Activated CD8-positive, alpha-beta memory T cell treated with anti-CD3 and anti-CD28 coated beads for 24 hours (primary cell): ENCODE measurements around the gene SYN1.

Experiments
- DNase-seq: peaks from one replicate; pipeline ENCODE4 v3.0.0-alpha.2; 2020

Gene SYN1

GRCh38 chrX:47571215-47571614 is 48.4 kb downstream of the SYN1 start:
- DNase-seq, result no peak

DNA sequence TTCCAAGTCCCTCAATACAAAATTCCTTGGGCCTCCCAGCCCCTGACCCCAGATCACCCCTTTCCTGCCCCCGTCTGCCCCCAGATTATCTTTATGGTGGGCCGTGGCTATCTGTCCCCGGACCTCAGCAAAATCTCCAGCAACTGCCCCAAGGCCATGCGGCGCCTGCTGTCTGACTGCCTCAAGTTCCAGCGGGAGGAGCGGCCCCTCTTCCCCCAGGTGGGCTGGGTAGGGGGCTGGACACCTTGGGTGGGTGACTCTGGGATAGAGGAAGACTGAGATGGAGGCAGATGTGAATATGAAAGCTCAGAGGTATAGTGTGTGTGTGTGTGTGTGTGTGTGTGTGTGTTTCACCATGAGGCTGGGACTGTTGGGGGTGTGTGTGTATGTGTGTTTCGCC is 48.9 kb downstream of the SYN1 start:
- no peak for DNase-seq

GRCh38 chrX:47568656-47569295 is 50.9 kb downstream of the SYN1 start:
- DNase-seq, result no peak

- no peak for DNase-seq
Observed at GRCh38 chrX:47566841-47567240, 52.8 kb downstream of the SYN1 start.

- no peak for DNase-seq
Observed at GRCh38 chrX:47564438-47565085, 55.1 kb downstream of the SYN1 start.

- no peak for DNase-seq
Observed at GRCh38 chrX:47563801-47564315, 55.8 kb downstream of the SYN1 start.

DNA sequence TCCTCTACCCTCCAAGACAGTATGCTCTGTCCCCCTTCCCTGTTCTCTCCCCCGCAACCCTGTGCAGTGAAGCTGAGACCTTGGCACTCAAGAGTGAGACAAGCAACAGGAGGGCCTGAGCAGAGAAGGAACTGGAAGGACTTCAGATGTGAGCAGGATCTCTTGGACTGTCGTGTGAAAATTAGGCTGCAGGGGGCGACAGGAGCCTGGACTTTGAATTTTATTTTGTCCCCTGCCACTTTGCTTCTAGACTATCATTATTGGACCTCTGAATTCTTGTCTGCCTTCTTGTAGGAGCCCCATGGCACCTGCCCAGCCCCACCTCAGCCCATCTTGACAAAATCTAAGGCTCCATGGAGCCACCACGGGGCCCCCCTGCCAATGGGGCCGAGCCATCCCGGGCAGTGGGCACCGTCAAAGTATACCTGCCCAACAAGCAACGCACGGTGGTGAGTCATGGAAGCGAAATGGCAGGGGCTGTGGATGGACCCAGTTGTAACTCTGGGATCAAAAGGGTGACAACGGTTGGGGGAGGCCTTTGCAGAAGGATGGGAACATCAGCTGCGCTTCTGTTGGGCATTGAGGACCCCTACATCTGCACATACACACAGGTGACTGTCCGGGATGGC is 56.9 kb downstream of the SYN1 start:
- no peak for DNase-seq

DNA sequence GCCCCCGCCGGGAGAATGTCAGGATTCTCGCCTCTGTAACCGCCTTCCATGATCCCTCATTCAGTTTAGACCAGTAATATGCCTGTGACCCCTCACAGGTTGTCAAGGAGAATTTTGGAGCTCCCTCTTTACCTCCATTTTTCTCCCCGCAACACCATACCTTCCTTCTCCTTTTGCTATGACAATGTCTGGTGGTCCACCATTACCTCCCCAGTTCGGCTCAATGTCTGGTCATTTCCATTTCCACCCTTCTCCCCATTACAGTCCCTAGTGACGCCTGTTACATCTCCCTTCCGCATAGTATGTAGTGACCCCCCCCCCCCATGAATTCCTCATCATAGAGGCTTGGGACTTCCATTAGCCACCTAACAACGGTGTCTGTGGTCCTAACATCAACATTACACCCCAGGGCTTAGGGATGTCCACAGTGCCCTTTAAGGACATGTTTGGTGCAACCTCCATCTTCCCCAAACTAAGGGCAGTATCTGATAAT is 58.0 kb downstream of the SYN1 start:
- DNase-seq, result no peak

DNA sequence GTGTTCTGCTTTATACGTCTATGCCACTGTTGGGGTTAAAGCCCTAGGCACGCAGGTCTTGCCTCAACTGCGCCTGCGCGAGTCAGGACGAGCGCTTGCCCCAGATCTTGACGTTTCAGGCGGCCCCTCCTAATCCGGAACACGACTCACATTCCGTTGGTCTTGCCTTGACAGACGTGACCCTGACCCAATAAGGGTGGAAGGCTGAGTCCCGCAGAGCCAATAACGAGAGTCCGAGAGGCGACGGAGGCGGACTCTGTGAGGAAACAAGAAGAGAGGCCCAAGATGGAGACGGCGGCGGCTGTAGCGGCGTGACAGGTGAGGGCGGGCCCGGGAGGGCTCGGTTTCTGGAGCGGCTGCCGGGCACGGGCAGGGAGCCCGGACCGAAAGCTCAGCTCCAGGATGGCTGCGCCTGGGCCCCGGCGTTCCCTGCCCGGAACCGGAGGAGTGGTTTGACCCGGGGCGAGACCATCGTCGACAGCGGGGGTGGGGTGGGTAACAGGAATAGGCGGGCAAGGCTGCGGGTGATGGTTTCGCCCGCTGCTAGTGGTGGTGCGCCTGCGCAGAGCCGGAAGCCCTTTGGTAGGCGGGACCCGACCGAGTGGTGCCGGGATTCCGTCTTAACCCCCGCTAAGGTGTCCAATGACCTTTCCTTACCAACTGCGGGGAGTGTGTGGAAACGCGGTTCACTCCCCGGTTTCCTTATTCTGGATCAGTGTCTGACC is 58.6 kb downstream of the SYN1 start, which contains the start of gene ARAF:
TSS of gene ARAF (plus strand) at position 272 of the 725 bp plus-strand sequence. CDS start 1,763 bp downstream, outside the sequence.
- peak; percentile 96 for DNase-seq

DNA sequence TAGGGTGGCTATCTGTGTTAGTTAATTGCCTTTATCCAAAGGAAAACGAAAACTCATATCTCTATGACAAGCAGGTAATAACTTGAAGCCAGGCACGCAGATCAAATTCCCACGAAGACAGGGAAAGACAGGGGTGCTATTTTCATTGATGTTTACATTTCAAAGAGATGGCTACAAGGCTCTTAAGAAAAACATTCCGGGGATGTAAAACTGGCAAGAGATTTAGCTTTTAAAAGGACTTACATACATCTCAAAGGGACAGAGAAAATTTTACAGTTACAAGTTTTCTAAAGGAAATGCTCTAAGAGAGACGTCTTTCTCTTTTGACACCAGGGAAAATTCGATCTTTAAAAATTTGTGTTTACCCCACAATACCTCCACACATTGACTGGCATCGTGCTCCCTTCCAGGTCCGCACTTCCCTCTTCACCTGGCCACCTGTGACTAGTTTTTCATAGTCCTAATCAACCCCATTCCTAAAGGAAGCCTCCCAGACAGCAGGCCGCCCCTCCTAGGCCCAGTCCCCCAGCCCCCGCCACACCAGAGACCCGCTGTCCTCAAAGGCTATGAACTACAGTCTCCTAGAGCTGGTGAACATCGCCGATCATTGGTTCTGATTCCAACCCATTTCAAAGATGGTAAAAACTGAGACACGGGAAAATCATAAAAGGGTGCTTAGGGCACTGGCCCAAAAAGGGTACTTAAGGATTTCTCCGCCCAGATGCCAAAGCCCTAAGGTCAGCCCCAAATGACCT is 59.3 kb downstream of the SYN1 start:
- DNase-seq, result no peak

- DNase-seq, result no peak
Observed at GRCh38 chrX:47558436-47558835, 61.2 kb downstream of the SYN1 start.

- peak; percentile 85 for DNase-seq
Observed at GRCh38 chrX:47556045-47556623, 63.5 kb downstream of the SYN1 start.

DNA sequence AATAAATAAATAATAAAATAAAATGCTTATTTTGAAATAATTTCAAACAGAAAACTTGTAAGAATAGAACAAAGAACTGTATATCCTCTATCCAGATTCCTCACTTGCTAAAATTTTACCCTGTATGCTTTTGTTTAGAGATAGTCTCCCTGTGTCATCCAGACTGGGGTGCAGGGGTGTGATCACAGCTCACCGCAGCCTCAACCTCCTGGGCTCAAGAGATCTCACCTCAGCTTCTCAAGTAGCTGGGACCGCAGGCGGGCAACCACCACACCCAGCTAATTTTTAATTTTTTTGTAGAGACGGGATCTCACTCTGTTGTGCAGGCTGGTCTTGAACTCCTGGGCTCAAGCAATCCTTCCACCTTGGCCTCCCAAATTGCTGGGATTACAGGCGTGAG is 76.2 kb downstream of the SYN1 start:
- no peak for DNase-seq

DNA sequence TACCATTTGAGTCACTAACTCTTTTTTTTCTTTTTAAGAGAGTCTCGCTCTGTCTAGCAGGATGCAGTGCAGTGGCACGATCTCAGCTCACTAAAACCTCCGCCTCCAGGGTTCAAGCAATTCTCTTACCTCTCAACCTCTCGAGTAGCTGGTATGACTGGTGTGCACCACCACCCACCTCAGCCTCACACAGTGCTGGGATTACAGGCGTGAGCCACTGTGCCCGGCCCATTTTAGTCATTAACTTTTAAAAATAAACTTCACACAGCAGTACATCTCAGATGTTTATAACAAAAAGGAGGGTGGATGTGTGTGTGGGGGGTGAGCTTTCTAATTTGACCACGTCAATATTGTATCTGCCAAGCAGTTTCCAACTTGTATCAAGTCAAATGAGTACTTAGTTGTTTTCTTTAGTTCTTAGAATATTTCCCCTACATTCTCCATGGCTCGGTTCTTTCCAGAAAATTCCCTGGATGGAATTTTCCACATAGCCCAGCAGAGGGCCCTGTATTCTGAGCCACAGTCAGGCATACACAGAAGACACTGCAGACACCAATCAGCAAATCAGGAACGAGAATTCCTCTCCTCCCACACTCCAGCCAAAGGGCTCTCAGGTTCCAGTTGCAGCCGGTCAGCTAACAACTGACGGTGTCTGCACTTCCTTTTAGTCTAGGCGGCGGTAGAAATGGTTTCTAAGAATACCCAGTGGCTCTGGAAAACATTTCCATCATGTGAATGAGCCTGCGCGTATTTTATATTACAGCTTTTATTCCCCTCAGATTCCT is 78.7 kb downstream of the SYN1 start:
- no peak for DNase-seq

GRCh38 chrX:47539860-47540259 is 79.8 kb downstream of the SYN1 start:
- DNase-seq, result no peak

- no peak for DNase-seq
Observed at GRCh38 chrX:47530049-47530448, 89.6 kb downstream of the SYN1 start.

- no peak for DNase-seq
Observed at GRCh38 chrX:47529548-47529947, 90.1 kb downstream of the SYN1 start.

- no peak for DNase-seq
Observed at GRCh38 chrX:47523713-47524166, 95.9 kb downstream of the SYN1 start.

GRCh38 chrX:47523297-47523696 is 96.4 kb downstream of the SYN1 start:
- peak; percentile 93 for DNase-seq
